GM23338 (cell line): ENCODE measurements around the gene ARHGEF1. TPM values are rescaled to one million over a fixed set of nuclear protein-coding genes. Genes with fewer than 3 reads are reported as not detected.

Source experiments
- ATAC-seq: fragments of 200-7000 bp; cut with Tn5 transposase; 3 replicates; pipeline ENCODE4 v1.9.1; 2020
- DNase-seq: peaks from one replicate; pipeline ENCODE4 v3.0.0-alpha.2; 2015; ENCODE audit warnings: low spot score
- H2AFZ ChIP-seq: fragments of 200-600 bp; sonication (generic); 2 replicates; pipeline ENCODE4 v1.8.0; 2016; ENCODE audit warnings: antibody characterized with exemption, mild to moderate bottlenecking, moderate library complexity
- H3F3A ChIP-seq: fragments of 200-600 bp; sonication (generic); replicated peaks from 2 replicates; pipeline ENCODE4 v1.8.0; 2017; ENCODE audit warnings: antibody characterized with exemption, mixed run types, low read depth
- H3K27ac ChIP-seq: fragments of 200-600 bp; sonication (generic); 2 replicates; pipeline ENCODE4 v1.6.1; 2016; ENCODE audit warnings: low read depth
- H3K27me3 ChIP-seq: fragments of 200-600 bp; sonication (generic); 2 replicates; pipeline ENCODE4 v1.8.0; 2016; ENCODE audit warnings: mild to moderate bottlenecking, mixed run types, moderate library complexity; ENCODE audit not compliant: insufficient read depth
- H3K36me3 ChIP-seq: fragments of 200-600 bp; sonication (generic); 2 replicates; pipeline ENCODE4 v1.8.0; 2016; ENCODE audit warnings: mild to moderate bottlenecking; ENCODE audit not compliant: insufficient read depth
- H3K4me1 ChIP-seq: fragments of 200-600 bp; sonication (generic); 2 replicates; pipeline ENCODE4 v1.8.0; 2016; ENCODE audit warnings: mild to moderate bottlenecking, moderate library complexity; ENCODE audit not compliant: insufficient read depth
- H3K4me2 ChIP-seq: fragments of 200-600 bp; sonication (generic); 2 replicates; pipeline ENCODE4 v1.7.1; 2017; ENCODE audit warnings: mixed run types
- H3K4me3 ChIP-seq: fragments of 200-600 bp; sonication (generic); 2 replicates; pipeline ENCODE4 v1.6.1; 2016; ENCODE audit warnings: mixed run types
- H3K79me2 ChIP-seq: fragments of 200-600 bp; sonication (generic); replicated peaks from 2 replicates; pipeline ENCODE4 v1.8.0; 2017; ENCODE audit warnings: mild to moderate bottlenecking; ENCODE audit not compliant: insufficient read depth
- H3K9me2 ChIP-seq: fragments of 200-600 bp; sonication (generic); 2 replicates; pipeline ENCODE4 v1.8.0; 2017; ENCODE audit not compliant: insufficient read depth
- H4K20me1 ChIP-seq: fragments of 200-600 bp; sonication (generic); replicated peaks from 2 replicates; pipeline ENCODE4 v1.8.0; 2017; ENCODE audit warnings: mild to moderate bottlenecking; ENCODE audit not compliant: insufficient read depth
- H3K27ac Mint-ChIP-seq: 2 replicates; pipeline ENCODE4 v1.8.0; 2020; ENCODE audit warnings: inconsistent platforms, mild to moderate bottlenecking, moderate library complexity, mixed read lengths
- H3K27me3 Mint-ChIP-seq: 3 replicates; pipeline ENCODE4 v1.8.0; 2022; ENCODE audit warnings: low read depth, mild to moderate bottlenecking, moderate library complexity, mixed read lengths, inconsistent platforms; ENCODE audit not compliant: insufficient read depth, poor library complexity
- H3K36me3 Mint-ChIP-seq: 3 replicates; pipeline ENCODE4 v1.8.0; 2021; ENCODE audit warnings: low read depth, mild to moderate bottlenecking, inconsistent platforms, moderate library complexity, mixed read lengths
- H3K4me1 Mint-ChIP-seq: 3 replicates; pipeline ENCODE4 v1.8.0; 2020; ENCODE audit warnings: mild to moderate bottlenecking, inconsistent platforms, mixed read lengths
- H3K4me3 Mint-ChIP-seq: 3 replicates; pipeline ENCODE4 v1.8.0; 2021; ENCODE audit warnings: moderate library complexity, mild to moderate bottlenecking, inconsistent platforms, mixed read lengths
- H3K9me3 Mint-ChIP-seq: 3 replicates; pipeline ENCODE4 v1.8.0; 2020; ENCODE audit warnings: moderate library complexity, mild to moderate bottlenecking, inconsistent platforms, mixed read lengths
- CREB1 ChIP-seq: fragments of 250-450 bp; sonication (Bioruptor Pico); IDR thresholded peaks from 2 replicates; pipeline ENCODE4 v1.5.0; 2020; ENCODE audit warnings: low read depth, mild to moderate bottlenecking, moderate library complexity
- ETS1 ChIP-seq: IDR thresholded peaks from 2 replicates; pipeline ENCODE4 v1.6.1; 2016; ENCODE audit warnings: antibody characterized with exemption
- EZH2 ChIP-seq: fragments of 200-600 bp; sonication (generic); IDR thresholded peaks from one replicate; pipeline ENCODE4 v1.8.0; 2017; ENCODE audit warnings: antibody characterized with exemption, mild to moderate bottlenecking, low read depth; ENCODE audit not compliant: unreplicated experiment
- EZH2phosphoT487 ChIP-seq: fragments of 200-600 bp; sonication (generic); IDR thresholded peaks from one replicate; pipeline ENCODE4 v1.8.1; 2018; ENCODE audit warnings: antibody characterized with exemption; ENCODE audit not compliant: unreplicated experiment
- JUNB ChIP-seq: IDR thresholded peaks from one replicate; pipeline ENCODE4 v1.6.1; 2016; ENCODE audit warnings: antibody characterized with exemption; ENCODE audit not compliant: unreplicated experiment
- NANOG ChIP-seq: IDR thresholded peaks from 2 replicates; pipeline ENCODE4 v1.6.1; 2016; ENCODE audit warnings: antibody characterized with exemption, borderline replicate concordance
- POLR2AphosphoS5 ChIP-seq: IDR thresholded peaks from 2 replicates; pipeline ENCODE4 v1.6.1; 2016; ENCODE audit warnings: antibody characterized with exemption, low read depth
- REST ChIP-seq: IDR thresholded peaks from one replicate; pipeline ENCODE4 v1.6.1; 2018; ENCODE audit warnings: antibody characterized with exemption; ENCODE audit not compliant: unreplicated experiment
- STAT1 ChIP-seq: IDR thresholded peaks from one replicate; pipeline ENCODE4 v1.6.1; 2016; ENCODE audit warnings: antibody characterized with exemption; ENCODE audit not compliant: unreplicated experiment
- ZNF114 ChIP-seq: fragments of 250-450 bp; sonication (Bioruptor Pico); IDR thresholded peaks from 2 replicates; pipeline ENCODE4 v1.5.0; 2020; ENCODE audit warnings: mild to moderate bottlenecking, moderate library complexity
- ZNF331 ChIP-seq: fragments of 250-450 bp; sonication (Bioruptor Pico); IDR thresholded peaks from 2 replicates; pipeline ENCODE4 v1.5.0; 2020; ENCODE audit warnings: low read depth, mild to moderate bottlenecking, moderate library complexity
- polyA plus RNA-seq: library from polyadenylated mRNA; unstranded; fragments of >200 nt; fragmentation: Nextera tagmentation; extraction: Ambion mirVana; gene quantifications from 2 replicates; pipeline ENCODE4 v1.2.1, GENCODE V29; 2016
- total RNA-seq: library from RNA; depleted of rRNA; stranded (reverse); fragments of >200 nt; shearing (Covaris generic); gene quantifications from 2 replicates; pipeline ENCODE4 v1.2.3, GENCODE V29; 2014
- TF ChIP-seq, protein P1 (sequence below): fragments of 250-450 bp; sonication (Bioruptor Pico); IDR thresholded peaks from 2 replicates; pipeline ENCODE4 v1.5.0; 2020; ENCODE audit warnings: mild to moderate bottlenecking, moderate library complexity
- TF ChIP-seq, protein P2 (sequence below), 2 experiments: fragments of 200-600 bp in 1 of 2; sonication (generic) in 1 of 2; conservative IDR thresholded peaks; 2 replicates each; pipeline versions ENCODE4 v1.5.1 to v1.6.1; 2016 to 2017; ENCODE audit warnings: antibody characterized with exemption in 2 of 2, low read depth in 2 of 2, mild to moderate bottlenecking in 2 of 2, moderate library complexity in 1 of 2

ARHGEF1 gene
- total and polyA plus RNA-seq, 2 experiments from 2014 or later: 41.3 to 44.7 TPM

- Histone ChIP-seq H2AFZ (no peak overlapping the region), H3K4me1 (peaks cover 13% of the 10 kb centered on the region), H4K20me1 (peaks cover 17% of the 10 kb centered on the region), H3K79me2 (no peaks in the 10 kb centered on the region), H3K4me3 (no peak overlapping the region), H3K4me2 (no peak overlapping the region), H3K27ac (no peak overlapping the region), H3K36me3 (no peaks in the 10 kb centered on the region), H3K9me2 (no peaks in the 10 kb centered on the region), H3F3A (peaks cover 22% of the 10 kb centered on the region), H3K27me3 (peaks cover 89% of the 10 kb centered on the region)
- ATAC-seq (peak; percentile 76), DNase-seq (peak; percentile 92)
- Mint-ChIP-seq H3K9me3 (no peaks in the 10 kb centered on the region; the same call in 2 of the 3 replicates), H3K27ac (no peak overlapping the region), H3K4me1 (peaks cover 41% of the 10 kb centered on the region), H3K36me3 (no peaks in the 10 kb centered on the region), H3K4me3 (no peak overlapping the region; the same call in 2 of the 3 replicates), H3K27me3 (peaks cover 67% of the 10 kb centered on the region)
- TF ChIP-seq STAT1 (no peak), ZNF114 (CRISPR knock-in tag) (no peak), EZH2phosphoT487 (no peak), CREB1 (no peak), EZH2 (peak; percentile 50), ETS1 (no peak), JUNB (no peak), POLR2AphosphoS5 (no peak), NANOG (no peak), REST (no peak), ZNF331 (CRISPR knock-in tag) (no peak)
- TF ChIP-seq, protein P1, sequence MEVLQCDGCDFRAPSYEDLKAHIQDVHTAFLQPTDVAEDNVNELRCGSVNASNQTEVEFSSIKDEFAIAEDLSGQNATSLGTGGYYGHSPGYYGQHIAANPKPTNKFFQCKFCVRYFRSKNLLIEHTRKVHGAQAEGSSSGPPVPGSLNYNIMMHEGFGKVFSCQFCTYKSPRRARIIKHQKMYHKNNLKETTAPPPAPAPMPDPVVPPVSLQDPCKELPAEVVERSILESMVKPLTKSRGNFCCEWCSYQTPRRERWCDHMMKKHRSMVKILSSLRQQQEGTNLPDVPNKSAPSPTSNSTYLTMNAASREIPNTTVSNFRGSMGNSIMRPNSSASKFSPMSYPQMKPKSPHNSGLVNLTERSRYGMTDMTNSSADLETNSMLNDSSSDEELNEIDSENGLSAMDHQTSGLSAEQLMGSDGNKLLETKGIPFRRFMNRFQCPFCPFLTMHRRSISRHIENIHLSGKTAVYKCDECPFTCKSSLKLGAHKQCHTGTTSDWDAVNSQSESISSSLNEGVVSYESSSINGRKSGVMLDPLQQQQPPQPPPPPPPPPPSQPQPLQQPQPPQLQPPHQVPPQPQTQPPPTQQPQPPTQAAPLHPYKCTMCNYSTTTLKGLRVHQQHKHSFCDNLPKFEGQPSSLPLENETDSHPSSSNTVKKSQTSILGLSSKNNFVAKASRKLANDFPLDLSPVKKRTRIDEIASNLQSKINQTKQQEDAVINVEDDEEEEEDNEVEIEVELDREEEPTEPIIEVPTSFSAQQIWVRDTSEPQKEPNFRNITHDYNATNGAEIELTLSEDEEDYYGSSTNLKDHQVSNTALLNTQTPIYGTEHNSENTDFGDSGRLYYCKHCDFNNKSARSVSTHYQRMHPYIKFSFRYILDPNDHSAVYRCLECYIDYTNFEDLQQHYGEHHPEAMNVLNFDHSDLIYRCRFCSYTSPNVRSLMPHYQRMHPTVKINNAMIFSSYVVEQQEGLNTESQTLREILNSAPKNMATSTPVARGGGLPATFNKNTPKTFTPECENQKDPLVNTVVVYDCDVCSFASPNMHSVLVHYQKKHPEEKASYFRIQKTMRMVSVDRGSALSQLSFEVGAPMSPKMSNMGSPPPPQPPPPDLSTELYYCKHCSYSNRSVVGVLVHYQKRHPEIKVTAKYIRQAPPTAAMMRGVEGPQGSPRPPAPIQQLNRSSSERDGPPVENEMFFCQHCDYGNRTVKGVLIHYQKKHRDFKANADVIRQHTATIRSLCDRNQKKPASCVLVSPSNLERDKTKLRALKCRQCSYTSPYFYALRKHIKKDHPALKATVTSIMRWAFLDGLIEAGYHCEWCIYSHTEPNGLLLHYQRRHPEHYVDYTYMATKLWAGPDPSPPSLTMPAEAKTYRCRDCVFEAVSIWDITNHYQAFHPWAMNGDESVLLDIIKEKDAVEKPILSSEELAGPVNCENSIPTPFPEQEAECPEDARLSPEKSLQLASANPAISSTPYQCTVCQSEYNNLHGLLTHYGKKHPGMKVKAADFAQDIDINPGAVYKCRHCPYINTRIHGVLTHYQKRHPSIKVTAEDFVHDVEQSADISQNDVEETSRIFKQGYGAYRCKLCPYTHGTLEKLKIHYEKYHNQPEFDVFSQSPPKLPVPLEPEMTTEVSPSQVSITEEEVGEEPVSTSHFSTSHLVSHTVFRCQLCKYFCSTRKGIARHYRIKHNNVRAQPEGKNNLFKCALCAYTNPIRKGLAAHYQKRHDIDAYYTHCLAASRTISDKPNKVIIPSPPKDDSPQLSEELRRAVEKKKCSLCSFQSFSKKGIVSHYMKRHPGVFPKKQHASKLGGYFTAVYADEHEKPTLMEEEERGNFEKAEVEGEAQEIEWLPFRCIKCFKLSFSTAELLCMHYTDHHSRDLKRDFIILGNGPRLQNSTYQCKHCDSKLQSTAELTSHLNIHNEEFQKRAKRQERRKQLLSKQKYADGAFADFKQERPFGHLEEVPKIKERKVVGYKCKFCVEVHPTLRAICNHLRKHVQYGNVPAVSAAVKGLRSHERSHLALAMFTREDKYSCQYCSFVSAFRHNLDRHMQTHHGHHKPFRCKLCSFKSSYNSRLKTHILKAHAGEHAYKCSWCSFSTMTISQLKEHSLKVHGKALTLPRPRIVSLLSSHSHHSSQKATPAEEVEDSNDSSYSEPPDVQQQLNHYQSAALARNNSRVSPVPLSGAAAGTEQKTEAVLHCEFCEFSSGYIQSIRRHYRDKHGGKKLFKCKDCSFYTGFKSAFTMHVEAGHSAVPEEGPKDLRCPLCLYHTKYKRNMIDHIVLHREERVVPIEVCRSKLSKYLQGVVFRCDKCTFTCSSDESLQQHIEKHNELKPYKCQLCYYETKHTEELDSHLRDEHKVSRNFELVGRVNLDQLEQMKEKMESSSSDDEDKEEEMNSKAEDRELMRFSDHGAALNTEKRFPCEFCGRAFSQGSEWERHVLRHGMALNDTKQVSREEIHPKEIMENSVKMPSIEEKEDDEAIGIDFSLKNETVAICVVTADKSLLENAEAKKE (CRISPR knock-in tag): no peak
- TF ChIP-seq, protein P2, sequence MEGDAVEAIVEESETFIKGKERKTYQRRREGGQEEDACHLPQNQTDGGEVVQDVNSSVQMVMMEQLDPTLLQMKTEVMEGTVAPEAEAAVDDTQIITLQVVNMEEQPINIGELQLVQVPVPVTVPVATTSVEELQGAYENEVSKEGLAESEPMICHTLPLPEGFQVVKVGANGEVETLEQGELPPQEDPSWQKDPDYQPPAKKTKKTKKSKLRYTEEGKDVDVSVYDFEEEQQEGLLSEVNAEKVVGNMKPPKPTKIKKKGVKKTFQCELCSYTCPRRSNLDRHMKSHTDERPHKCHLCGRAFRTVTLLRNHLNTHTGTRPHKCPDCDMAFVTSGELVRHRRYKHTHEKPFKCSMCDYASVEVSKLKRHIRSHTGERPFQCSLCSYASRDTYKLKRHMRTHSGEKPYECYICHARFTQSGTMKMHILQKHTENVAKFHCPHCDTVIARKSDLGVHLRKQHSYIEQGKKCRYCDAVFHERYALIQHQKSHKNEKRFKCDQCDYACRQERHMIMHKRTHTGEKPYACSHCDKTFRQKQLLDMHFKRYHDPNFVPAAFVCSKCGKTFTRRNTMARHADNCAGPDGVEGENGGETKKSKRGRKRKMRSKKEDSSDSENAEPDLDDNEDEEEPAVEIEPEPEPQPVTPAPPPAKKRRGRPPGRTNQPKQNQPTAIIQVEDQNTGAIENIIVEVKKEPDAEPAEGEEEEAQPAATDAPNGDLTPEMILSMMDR (conservative IDR thresholded peaks at IDR 0.05; ENCODE audit: low read depth in 2 of 2): peak; percentile 88 to 91
These were observed 51.9 kb downstream of the ARHGEF1 start for GRCh38 chr19:41934849-41935374.
